NCI-H526 (cell line): ENCODE data around the gene SPDYC.
"Not testable (repeated sequence)": the region's sequence is repeated elsewhere in the genome, so short reads cannot be mapped to it uniquely, and the experiment has no call there.

Source experiments
- DNase-seq, 2 experiments: peaks; one replicate each; lab custom pipeline; 2025; lab: John Stamatoyannopoulos, UW

SPDYC gene

DNA sequence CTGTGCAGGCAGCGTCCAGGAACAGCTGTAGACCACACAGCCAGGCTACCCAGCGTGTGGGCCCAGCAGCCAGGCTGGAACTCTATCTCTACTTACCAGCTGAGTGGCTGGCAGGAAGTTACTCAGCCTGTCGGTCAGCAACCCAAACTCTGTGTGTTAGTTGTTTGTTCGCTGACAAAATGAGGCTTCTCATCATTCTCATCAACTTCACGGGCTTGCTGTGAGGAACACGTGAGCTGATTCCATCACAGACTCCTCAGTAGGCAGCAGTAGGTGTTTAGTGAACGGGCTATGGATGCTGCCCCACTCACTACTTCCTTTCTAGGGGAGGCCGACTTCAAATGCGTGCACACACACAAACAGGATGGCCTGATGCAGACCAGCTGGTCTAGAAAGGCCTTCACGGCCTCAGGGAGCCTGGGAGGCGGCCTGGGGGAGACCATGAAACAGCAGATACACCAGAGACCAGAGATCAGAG, 830 bp upstream of the SPDYC start:
- no peak for DNase-seq

DNA sequence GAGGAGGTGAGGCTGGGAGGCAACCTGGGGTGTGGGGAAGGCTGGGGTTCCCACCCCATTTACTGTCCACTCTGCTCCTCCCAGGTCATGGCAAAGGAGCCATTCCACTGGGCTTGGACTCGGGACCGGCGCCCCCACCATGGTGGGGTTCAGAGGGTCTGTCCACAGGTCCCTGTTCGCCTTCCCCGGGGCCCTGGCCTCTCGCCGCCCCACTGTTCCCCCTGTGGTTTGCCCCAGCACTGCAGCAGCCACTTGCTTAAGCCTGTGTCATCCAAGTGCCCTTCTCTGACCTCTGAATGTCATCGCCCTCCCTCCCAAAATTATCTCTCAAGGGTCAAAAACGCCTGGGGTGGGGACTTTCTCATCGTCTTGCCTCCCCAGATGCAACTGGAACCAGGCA, 2.6 kb downstream of the SPDYC start:
- no peak for DNase-seq

DNA sequence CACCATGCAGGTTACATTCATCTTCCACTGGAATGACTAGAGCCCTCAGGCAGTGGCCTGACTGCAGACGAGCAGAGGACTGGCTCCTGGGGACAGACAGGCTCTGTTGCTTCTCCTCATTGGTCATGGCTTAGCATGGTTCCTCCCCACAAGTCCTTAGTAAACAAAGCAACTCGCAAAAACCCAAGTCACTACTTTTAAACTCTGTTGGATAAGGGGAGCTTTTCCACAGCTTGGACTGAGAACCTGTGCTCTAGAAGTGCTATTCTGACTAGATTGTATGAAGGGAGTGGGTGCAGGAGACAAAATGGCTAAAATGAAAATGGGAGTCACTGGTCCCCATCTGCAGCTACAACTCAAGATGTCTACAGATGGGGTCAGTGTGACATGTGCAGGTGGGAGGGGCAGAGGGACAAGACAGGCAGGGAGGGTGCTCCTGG, 4.6 kb downstream of the SPDYC start:
- not testable (repeated sequence) for DNase-seq

DNA sequence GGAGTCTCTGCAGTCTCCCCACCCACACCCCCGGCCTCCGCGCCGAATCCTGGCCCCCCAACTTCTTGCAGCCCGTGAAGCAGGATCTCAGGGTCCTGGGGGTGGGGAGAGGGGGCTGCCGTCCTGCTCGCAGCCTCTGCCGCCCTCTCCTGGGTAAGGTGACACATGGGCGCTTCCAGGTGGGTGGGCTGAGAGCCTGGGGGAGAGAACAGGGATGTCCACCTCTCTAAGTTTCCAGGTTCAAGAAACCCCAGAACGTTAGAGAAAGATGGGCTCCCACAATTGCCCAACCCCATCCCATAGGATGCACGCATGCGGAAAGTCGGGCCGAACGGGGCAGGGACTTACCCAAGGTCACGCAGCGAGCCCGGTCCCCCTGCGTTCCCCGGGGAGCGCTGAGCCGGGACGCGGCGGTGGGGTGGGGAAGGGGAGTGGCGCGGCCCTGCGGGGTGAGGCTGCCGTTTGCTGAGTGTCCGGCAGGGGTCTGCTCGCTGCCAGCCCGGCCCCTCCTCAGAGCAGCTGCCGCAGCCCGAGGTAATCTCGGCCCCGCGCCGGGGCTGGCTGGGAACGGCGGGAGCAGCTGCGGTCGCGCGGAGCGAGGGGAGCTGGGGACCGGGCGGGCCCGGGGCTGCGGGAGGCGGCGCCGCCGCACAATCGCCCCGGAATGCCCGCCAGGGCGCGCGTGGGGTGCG, 11.0 kb downstream of the SPDYC start:
- DNase-seq, result peak; percentile 71 to 92

DNA sequence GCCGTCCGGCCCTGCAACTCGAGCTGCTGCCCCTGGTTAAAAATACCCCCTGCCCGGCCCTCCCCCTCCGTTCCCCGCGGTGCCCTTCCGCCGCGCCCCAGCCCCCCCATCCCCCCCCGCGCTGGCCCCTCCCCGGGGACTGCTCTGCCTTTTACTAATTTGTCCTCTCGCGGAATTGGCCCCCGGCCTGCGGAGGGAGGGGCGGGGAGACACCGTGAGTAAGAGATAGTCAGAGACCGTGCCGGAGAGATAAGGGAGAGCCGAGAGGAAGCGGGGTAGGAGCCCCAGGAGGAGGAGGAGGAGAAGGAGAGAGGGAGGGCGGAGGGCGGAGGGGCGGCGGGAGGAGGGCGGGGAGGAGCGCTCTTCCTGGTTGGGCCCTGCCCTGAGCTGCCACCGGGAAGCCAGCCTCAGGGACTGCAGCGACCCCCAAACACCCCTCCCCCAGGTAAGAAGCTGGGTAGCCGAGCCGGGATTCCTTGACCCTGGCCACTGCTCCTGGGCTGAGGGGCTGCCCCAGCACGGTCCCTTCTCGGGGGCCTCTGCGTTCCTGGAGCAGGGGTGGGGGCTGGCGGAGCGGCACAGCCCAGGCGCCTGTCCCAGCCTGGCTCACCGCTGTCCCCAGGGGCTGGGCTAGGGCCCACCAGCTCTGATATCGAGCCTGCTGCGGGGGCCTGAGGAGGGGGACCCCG, 11.7 kb downstream of the SPDYC start, which contains the start of gene CAPN1:
CAPN1 (plus strand) TSS at position 360 of the 689 bp plus-strand sequence. CDS start 774 bp downstream, outside the sequence.
- DNase-seq, result peak; percentile 61 to 88

DNA sequence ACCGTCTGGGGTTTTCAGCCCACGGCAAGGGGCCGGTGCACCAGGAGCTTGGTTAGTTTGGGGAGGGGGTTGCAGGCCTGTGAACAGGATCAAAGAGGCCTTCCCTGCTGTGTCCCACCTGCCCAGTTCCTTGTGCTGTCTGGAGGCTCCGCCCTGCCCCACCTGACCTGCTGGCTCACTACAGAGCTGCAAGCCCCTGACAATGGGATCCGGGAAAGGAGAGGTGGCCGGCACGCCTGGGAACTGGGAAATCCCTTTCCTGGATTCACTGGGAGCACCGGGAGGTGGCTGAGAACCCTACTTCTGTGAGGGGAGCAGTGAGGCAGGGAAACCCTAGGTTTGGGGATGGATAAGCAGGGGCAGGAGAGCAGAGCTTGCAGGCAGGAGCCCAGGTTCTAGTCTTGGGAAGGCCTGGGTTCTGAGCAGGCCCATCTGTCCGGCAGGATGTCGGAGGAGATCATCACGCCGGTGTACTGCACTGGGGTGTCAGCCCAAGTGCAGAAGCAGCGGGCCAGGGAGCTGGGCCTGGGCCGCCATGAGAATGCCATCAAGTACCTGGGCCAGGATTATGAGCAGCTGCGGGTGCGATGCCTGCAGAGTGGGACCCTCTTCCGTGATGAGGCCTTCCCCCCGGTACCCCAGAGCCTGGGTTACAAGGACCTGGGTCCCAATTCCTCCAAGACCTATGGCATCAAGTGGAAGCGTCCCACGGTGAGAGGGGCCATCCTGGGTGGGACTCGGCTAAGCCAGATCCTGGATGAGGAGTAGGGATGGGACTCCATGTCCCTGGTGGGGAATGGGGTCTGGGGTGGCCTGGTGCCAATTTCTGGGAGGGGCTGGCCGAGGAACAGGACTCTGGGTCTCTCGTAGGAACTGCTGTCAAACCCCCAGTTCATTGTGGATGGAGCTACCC, 12.5 kb downstream of the SPDYC start:
- peak; percentile 59 to 87 for DNase-seq

- DNase-seq, result peak; percentile 41 to 75
These were observed 13.3 kb downstream of the SPDYC start for GRCh38 chr11:65183201-65183891.

DNA sequence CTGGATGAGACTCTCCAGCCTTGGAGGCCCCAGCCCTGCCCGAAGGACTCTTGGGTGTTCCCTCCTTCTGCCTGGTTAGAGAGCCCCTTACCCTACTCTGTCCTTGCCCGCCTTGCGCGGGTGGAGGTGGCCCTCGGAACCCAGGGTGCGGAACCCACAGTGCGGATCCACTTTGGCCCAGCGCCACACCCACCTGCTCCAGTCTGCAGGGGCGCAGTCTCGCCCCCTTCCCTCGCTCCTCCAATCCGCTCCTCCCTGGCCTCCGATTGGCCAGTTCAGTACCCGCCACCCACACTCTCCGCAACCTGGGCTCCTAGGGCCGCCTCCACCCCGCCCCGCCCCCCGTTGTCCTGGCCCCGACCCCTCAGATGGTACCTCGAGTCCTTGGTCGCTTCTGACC, 14.1 kb downstream of the SPDYC start:
- DNase-seq, result no peak

DNA sequence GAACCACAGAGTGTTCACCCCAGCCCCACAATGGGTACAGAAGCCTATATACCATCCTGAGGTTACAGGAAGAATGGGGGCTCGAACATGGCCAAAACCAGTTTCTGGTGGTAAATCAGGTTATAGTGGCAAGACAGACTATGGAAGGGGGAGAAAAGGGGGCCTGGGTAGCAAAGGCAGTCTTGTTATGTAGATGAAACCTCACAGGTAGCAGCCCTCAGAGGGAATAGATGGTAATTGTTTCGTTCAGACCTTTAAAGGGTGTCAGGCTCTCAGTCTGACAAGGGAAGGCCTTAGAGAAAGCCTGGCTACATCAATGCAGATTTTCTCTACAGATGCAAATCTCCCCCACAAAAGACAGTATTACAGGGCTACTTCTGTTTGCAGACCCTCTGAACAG, 15.1 kb downstream of the SPDYC start:
- peak in 1 of 2 experiments; percentile 20 for DNase-seq

- no peak for DNase-seq
These were observed 15.9 kb downstream of the SPDYC start for GRCh38 chr11:65185869-65186341.

GRCh38 chr11:65186701-65187100, 16.7 kb downstream of the SPDYC start:
- no peak for DNase-seq

GRCh38 chr11:65187146-65187675, 17.2 kb downstream of the SPDYC start:
- DNase-seq, result no peak

GRCh38 chr11:65187971-65188461, 18.0 kb downstream of the SPDYC start:
- no peak for DNase-seq

- DNase-seq, result no peak
These were observed 18.5 kb downstream of the SPDYC start for GRCh38 chr11:65188486-65188885.

- no peak for DNase-seq
These were observed 19.2 kb downstream of the SPDYC start for GRCh38 chr11:65189191-65189590.

DNA sequence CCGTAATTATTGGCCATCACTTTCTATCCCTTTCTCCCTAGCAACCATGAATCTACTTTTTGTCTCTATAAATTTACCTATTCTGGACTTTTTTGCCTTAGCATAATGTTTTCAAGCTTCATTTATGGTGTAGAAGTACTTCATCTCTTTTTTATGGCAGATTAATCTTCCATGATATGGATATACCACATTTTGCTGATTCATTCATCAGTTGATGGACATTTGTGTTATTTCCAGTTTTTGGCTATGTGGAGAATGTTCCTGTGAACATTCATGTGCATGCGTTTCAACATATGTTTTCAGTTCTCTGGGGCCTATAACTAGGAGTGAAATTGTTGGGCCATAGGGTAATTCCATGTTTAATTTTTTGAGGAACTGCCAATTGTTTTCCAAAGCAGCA, 24.5 kb downstream of the SPDYC start:
- DNase-seq, result no peak

DNA sequence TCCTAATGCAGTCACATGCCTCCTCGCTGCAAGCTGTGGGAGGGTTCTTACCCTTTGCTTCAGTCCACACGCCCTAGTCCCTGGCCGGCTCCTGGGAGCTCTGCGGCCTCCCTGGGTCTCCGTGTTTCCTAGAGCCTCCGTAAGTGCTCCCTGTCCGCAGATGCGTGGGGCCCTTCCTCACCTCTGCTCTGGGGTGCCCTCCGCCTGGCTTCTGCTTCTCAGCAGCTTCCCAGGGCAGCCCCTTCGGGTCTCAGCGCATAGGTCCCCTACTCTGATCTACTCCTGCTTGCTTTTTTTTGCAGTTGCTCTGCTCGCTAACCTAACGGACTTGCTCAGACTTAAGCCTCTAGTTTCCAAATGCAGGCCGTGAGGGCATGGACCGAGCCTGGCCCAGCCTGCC, 34.1 kb downstream of the SPDYC start:
- no peak for DNase-seq

- peak in 1 of 2 experiments; percentile 62 for DNase-seq
These were observed 34.9 kb downstream of the SPDYC start for GRCh38 chr11:65204646-65205601.

- no peak for DNase-seq
These were observed 35.6 kb downstream of the SPDYC start for GRCh38 chr11:65205602-65205967.

GRCh38 chr11:65206441-65206841, 36.4 kb downstream of the SPDYC start:
- DNase-seq, result no peak
